ENCODE measurements around the gene FTO.

Gene FTO

DNA sequence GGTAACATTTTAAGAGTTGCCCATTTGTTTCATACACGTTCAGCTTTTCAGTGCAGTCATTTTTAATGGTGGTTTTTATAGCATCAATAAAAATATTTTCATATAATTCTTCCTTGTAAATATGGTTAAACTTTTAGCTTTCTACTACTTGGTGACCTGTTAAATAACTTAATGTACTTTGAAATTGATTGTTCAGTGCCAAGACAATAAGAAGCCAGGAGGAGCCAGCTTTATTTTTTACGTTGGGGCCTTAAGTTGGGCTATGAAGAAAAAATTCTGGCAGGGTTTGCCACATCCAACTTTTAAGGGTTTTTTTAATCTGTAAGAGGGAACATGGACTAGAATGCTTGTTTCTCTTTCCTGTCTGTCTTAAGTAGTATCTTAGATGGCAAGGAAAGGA, 284.2 kb downstream of the FTO start:
- no peak overlapping the region for H3K4me3 ChIP-seq (ENCODE audit: low read depth, low read length)
- TF ChIP-seq, protein P1, sequence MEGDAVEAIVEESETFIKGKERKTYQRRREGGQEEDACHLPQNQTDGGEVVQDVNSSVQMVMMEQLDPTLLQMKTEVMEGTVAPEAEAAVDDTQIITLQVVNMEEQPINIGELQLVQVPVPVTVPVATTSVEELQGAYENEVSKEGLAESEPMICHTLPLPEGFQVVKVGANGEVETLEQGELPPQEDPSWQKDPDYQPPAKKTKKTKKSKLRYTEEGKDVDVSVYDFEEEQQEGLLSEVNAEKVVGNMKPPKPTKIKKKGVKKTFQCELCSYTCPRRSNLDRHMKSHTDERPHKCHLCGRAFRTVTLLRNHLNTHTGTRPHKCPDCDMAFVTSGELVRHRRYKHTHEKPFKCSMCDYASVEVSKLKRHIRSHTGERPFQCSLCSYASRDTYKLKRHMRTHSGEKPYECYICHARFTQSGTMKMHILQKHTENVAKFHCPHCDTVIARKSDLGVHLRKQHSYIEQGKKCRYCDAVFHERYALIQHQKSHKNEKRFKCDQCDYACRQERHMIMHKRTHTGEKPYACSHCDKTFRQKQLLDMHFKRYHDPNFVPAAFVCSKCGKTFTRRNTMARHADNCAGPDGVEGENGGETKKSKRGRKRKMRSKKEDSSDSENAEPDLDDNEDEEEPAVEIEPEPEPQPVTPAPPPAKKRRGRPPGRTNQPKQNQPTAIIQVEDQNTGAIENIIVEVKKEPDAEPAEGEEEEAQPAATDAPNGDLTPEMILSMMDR (IDR thresholded peaks at IDR 0.05; ENCODE audit: borderline replicate concordance, insufficient read depth, low read depth, low read length) = no peak

DNA sequence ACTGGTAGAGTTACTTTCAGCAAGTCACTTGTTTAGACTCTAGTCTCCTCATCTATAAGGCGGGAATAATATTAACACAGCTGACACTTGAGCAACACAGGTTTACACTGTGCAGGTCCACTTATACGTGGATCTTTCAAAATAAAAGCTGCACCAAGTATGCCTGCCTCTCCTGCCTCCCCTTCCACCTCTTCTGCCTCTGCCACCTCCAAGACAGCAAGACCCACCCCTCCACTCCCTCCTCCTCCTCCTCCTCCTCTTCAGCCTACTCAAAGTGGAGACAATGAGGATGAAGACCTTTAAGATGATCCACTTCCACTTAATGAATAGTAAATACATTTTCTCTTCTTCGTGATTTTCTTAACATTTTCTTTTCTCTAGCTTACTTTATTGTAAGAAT, 285.6 kb downstream of the FTO start:
- TF ChIP-seq, protein P1 (IDR thresholded peaks at IDR 0.05; ENCODE audit: borderline replicate concordance, insufficient read depth, low read depth, low read length) = no peak
- no peak overlapping the region for H3K4me3 ChIP-seq (ENCODE audit: low read depth, low read length)

DNA sequence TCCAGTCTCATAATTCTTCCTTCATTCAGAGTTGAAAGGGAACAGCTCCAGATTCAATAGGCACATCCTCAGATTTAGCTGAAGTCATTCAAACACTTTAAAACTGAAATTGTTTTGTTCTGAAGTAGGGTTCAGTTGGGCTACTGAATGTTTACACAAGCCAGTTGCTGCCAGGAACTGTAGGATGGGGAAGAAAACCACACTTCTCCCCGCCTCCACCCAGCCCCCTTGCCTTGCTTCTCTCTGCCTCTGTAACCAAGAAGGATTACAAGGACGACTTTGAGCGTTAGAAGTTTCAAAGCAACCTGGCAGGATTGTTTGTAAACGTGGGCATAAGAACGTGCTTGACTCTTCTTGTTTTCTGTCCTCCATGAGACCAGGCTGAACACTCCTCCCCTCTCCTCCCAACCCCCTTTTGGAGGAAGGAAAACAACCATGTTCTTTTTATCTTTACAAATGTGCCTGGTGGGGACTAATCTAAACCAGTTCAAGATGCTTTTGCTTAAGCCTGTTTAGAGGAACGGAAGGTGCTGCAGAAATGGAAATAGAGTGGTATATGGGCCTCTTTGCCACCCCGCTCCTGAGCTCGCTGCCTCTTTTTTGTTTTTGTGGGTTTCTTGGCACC, 287.9 kb downstream of the FTO start:
- no peak overlapping the region for H3K4me3 ChIP-seq (ENCODE audit: low read depth, low read length)
- TF ChIP-seq, protein P1 (IDR thresholded peaks at IDR 0.05; ENCODE audit: borderline replicate concordance, insufficient read depth, low read depth, low read length) = no peak

DNA sequence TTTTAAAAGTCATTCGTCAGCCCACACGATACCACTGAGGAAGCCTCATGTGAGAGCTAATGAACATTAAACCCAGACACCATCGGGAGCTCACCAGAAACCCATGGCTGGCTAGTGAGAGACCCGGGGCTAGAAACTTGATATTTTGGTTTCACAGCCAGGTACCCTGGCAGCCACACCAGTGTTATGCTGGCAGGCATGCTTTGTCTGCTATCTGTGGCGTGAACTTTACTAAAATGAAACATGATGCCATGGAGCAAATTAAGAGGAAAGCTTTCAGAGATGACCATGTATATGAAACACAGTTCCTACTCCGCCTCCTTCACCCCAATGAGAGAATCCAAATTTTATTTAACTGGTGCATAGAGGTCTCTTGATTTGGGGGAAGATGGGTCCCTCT, 291.4 kb downstream of the FTO start:
- TF ChIP-seq, protein P1 (IDR thresholded peaks at IDR 0.05; ENCODE audit: borderline replicate concordance, insufficient read depth, low read depth, low read length) = no peak
- H3K4me3 ChIP-seq (ENCODE audit: low read depth, low read length) = no peak overlapping the region

DNA sequence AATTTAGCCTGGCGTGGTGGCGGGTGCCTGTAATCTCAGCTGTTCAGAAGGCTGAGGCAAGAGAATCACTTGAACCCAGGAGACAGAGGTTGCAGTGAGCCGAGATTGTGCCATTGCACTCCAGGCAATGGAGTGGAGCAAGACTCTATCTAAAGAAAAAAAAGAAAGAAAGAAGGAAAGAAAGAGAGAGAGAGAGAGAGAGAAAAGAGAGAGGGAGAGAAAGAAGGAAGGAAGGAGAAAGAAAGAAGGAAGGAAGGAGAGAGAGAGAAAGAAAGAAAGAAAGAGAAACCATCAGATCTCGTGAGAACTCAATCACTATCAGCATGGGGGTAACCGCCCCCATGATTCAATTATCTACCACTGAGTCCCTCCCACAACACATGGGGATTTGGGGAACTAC, 293.0 kb downstream of the FTO start:
- TF ChIP-seq, protein P1 (IDR thresholded peaks at IDR 0.05; ENCODE audit: borderline replicate concordance, insufficient read depth, low read depth, low read length) = no peak
- no peak overlapping the region for H3K4me3 ChIP-seq (ENCODE audit: low read depth, low read length)

DNA sequence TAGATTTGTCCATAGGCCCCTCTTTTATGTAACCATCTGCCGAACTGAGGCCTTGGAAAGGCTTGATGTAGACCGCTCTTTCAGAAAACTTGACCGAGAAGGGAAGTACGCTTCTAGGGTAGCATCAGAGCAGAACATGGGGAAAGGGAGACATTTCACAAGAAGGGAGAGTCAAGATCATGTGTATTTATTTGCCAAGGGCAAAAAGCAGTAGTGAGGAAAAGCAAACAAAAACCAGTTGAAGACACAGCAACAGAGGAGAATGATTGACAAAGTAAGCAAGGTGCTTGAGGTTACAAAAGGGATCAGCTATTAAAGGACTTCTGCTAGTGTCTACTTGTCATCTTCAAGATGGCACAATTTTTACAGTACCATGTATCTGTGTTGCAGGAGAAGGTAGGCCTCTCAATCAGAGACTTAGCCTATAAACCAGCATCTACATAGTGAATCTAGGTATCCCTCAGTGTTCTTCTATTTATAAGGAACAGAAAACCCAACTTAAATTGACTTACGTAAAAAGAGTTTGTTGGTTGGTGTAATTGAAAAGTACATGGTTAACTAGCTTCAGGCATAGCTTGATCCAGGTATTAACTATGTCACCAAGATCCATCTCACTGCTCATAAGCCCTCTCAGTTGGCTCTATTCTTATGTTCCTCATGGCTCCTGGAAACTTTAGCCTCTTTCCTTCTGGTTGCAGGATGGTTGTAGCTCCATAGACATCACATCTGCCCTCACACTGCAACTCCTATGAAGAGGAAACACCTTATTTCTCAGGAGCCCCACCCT, 294.3 kb downstream of the FTO start:
- no peak overlapping the region for H3K4me3 ChIP-seq (ENCODE audit: low read depth, low read length)
- TF ChIP-seq, protein P1 (IDR thresholded peaks at IDR 0.05; ENCODE audit: borderline replicate concordance, insufficient read depth, low read depth, low read length) = no peak

Measured in GM12875 (cell line).